BLaER1 (cell line): Measurements from ENCODE around the gene H19.

Source experiments
- H3K27ac ChIP-seq: shearing (Covaris generic); formaldehyde crosslinking; 2 replicates; pipeline ENCODE4 v1.8.1; 2022
- H3K27me3 ChIP-seq: shearing (Covaris generic); formaldehyde crosslinking; 2 replicates; pipeline ENCODE4 v1.8.1; 2022
- H3K36me3 ChIP-seq: shearing (Covaris generic); formaldehyde crosslinking; 2 replicates; pipeline ENCODE4 v1.8.1; 2022
- H3K4me1 ChIP-seq: shearing (Covaris generic); formaldehyde crosslinking; 2 replicates; pipeline ENCODE4 v1.8.1; 2022
- H3K4me2 ChIP-seq: shearing (Covaris generic); formaldehyde crosslinking; 2 replicates; pipeline ENCODE4 v1.8.1; 2022
- H3K4me3 ChIP-seq: shearing (Covaris generic); formaldehyde crosslinking; 2 replicates; pipeline ENCODE4 v1.8.1; 2022
- H3K9ac ChIP-seq: shearing (Covaris generic); formaldehyde crosslinking; 2 replicates; pipeline ENCODE4 v1.8.1; 2022
- H3K9me3 ChIP-seq: shearing (Covaris generic); formaldehyde crosslinking; 2 replicates; pipeline ENCODE4 v1.8.1; 2022
- H4K20me1 ChIP-seq: shearing (Covaris generic); formaldehyde crosslinking; 2 replicates; pipeline ENCODE4 v1.8.1; 2022
- Cebpa-rat ChIP-seq: shearing (Covaris generic); IDR thresholded peaks from 2 replicates; pipeline ENCODE4 v1.8.1; 2022

Gene H19

GRCh38 chr11:1949302-1949701, 48.3 kb downstream of the H19 start:
- no peaks in the 10 kb centered on the region for H3K36me3 ChIP-seq
- no peak overlapping the region for H3K4me2 ChIP-seq
- no peaks in the 10 kb centered on the region for H4K20me1 ChIP-seq
- peaks cover under 1% of the 10 kb centered on the region for H3K4me1 ChIP-seq
- H3K27me3 ChIP-seq, result no peaks in the 10 kb centered on the region
- TF ChIP-seq Cebpa-rat, result no peak
- H3K27ac ChIP-seq, result no peak overlapping the region
- no peak overlapping the region for H3K4me3 ChIP-seq
- H3K9me3 ChIP-seq, result no peaks in the 10 kb centered on the region
- no peak overlapping the region for H3K9ac ChIP-seq

GRCh38 chr11:1948389-1948788, 49.3 kb downstream of the H19 start:
- no peaks in the 10 kb centered on the region for H4K20me1 ChIP-seq
- no peak overlapping the region for H3K4me2 ChIP-seq
- no peak overlapping the region for H3K27ac ChIP-seq
- no peak overlapping the region for H3K9ac ChIP-seq
- H3K4me3 ChIP-seq, result no peak overlapping the region
- no peak for TF ChIP-seq Cebpa-rat
- H3K4me1 ChIP-seq, result peaks cover 10% of the 10 kb centered on the region
- no peaks in the 10 kb centered on the region for H3K27me3 ChIP-seq
- no peaks in the 10 kb centered on the region for H3K9me3 ChIP-seq
- H3K36me3 ChIP-seq, result no peaks in the 10 kb centered on the region

DNA sequence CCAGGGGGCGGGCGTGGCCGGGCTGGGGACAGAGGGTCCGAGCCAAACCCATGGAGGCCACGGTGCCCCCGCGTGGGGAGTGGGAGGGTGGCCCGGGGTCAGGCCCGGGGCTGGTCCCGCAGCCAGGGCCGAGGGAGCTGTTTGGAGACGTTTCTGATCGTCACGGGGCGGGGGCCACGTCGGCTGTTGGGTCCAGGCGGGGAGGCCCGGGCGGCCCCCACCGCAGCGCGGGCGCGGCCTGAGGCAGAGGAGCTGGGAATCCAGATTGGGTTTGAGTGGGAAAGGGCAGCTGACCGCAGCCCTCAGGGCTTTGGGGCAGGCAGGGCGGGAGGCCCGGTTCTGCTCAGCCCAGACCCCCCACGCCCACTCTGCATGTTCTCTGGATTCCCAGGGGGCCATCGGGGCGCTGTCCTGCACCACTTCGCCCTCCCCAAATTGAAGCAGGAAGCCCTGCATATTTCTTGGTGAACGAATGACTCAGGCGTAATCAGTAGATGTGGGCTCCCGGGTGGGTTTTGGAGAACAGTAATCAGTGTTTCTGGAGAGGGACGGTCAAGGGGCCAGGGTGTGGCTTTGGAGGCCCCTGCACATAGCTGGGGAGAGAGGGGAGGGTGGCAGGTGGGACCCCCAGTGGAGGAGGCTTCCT, 49.9 kb downstream of the H19 start:
- no peaks in the 10 kb centered on the region for H3K27me3 ChIP-seq
- TF ChIP-seq Cebpa-rat, result no peak

GRCh38 chr11:1946812-1947484, 50.7 kb downstream of the H19 start, which contains the start of gene MRPL23:
MRPL23 (plus strand) TSS chr11:1947332; CDS start chr11:1947363, 31 bp downstream.
- H3K36me3 ChIP-seq, result no peaks in the 10 kb centered on the region
- no peak within 1 kb of the TSS for H3K4me3 ChIP-seq
- no peaks in the 10 kb centered on the region for H4K20me1 ChIP-seq
- H3K27me3 ChIP-seq, result no peaks in the 10 kb centered on the region
- H3K9ac ChIP-seq, result no peak within 1 kb of the TSS
- H3K9me3 ChIP-seq, result no peaks in the 10 kb centered on the region
- H3K27ac ChIP-seq, result no peak within 1 kb of the TSS
- H3K4me1 ChIP-seq, result peaks cover 18% of the 10 kb centered on the region
- no peak within 1 kb of the TSS for H3K4me2 ChIP-seq
- no peak for TF ChIP-seq Cebpa-rat

More for the DNA sequence above, 49.9 kb downstream of the H19 start:
- Histone ChIP-seq H3K4me1 (peaks cover 11% of the 10 kb centered on the region), H3K4me3 (no peak overlapping the region), H4K20me1 (no peaks in the 10 kb centered on the region), H3K9ac (no peak overlapping the region), H3K36me3 (no peaks in the 10 kb centered on the region), H3K4me2 (no peak overlapping the region), H3K9me3 (no peaks in the 10 kb centered on the region), H3K27ac (no peak overlapping the region)
